A549 treated with CpdA at 1 μM for 4 hours (cell line): ENCODE results near the gene TMEM256. TPM values are rescaled to one million over a fixed set of nuclear protein-coding genes. Genes with fewer than 3 reads are reported as not detected.

Experiments
- total RNA-seq: library from RNA; stranded (reverse); fragments of 200-300 nt; extraction: Qiagen RNA extraction; gene quantifications from 5 replicates; pipeline ENCODE4 v1.2.3, GENCODE V29; 2022; ENCODE audit warnings: low read depth

The TMEM256 gene
- total RNA-seq, result 181 to 224 TPM (median 197 TPM) in 5 replicates

DNA sequence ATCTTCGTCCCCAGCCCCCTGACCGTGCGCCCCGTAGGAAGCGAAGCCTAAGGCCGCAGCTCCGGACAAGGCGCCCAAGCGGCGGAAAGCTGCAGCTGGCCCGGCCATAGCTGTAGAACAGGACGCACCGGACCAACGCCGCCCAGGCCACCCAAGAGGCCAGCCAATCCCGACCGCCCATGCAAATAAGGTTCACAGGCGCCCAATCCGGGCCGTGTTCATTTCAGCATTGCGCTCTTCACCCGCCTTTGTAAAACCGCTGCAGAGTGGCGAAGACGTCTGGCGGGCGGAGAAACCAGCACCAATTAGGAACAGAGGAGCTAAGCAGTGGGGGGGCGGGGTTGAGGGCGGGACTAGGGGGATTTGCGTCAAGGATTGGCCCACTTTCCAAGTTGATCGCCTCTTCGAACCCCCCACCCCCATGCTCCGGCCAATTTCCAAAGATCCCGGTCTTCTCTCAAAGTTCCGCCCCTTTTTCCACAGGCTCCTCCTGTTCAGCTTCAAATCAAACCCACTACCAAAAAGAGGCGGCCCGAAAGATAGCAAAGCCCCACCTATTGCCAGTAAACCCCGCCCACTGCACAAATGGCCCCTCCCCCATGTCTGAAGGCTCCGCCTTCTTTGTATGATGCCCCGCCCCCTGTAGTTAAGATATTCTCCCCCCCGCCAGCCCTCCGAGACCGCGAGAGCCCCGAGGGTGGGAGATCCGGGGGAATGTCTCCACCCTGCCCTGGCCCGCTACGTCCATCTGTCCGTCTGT is at the start of gene TMEM256:
TMEM256 (minus strand) TSS at position 121 of the 760 bp plus-strand sequence; CDS start at position 108, 13 bp downstream.

DNA sequence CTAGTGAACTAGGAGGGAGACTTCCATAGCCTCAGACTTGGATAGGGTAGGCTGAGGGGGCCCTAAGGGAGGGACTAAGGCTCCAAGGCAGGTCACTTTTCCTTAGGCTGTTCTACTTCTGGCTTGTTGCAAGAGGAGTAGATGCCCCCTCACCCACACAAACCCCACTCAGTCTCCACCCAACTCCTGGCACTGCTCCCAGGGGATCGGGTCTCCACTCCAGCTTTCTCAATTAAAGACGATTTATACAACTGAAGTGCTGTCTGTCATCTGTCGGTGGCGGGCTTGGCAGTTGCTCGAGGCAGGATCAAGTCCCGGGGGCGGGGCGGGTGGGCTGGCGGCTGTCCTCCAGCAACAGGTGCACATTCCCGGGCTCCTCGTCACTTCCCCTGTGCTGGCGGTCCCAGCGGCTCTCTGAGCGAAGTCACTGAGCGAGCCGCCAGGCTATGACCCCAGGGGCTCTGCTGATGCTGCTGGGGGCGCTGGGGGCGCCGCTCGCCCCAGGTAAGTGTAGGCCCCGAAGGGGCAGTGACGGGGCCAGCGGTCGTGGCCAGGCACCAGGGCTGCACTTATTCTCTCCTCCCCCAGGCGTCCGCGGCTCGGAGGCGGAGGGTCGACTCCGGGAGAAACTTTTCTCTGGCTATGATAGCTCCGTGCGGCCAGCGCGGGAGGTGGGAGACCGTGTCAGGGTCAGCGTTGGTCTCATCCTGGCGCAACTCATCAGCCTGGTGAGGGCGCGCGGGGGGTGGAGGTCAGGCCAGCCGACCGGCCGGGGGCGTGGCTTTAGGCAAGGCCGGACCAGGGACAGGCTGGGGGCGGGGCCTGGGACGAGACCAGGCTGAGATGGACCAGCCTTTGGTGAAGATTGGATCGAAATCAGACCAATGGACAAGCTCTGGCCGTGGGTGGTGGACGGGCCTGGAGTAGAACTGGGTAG is 41.1 kb upstream of the TMEM256 start, which contains the start of gene CHRNB1:
CHRNB1 (plus strand) TSS at position 380 of the 937 bp plus-strand sequence; CDS start at position 447, 67 bp downstream.

DNA sequence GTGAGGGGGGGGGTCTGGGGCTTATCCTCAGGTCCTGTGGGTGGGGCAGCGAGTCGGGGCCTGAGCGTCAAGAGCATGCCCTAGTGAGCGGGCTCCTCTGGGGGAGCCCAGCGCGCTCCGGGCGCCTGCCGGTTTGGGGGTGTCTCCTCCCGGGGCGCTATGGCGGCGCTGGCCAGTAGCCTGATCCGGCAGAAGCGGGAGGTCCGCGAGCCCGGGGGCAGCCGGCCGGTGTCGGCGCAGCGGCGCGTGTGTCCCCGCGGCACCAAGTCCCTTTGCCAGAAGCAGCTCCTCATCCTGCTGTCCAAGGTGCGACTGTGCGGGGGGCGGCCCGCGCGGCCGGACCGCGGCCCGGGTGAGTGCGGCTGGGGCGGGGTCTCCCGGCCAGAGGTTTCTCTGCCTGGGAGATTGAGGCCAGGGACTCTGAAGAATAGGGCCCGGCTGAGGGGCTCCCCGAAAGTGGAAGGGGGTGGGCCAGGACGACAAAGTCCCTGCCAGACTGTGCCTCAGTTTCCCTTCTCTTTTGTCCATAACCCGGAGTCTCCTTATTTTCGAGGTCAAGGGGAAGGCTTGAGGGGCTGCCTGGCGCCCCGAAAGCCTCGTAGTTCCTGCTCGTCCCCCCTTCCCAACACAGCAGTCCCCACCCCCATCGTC is 35.7 kb upstream of the TMEM256 start, which contains the start of gene FGF11:
FGF11 (plus strand) TSS at position 51 of the 651 bp plus-strand sequence; CDS start at position 160, 109 bp downstream.

DNA sequence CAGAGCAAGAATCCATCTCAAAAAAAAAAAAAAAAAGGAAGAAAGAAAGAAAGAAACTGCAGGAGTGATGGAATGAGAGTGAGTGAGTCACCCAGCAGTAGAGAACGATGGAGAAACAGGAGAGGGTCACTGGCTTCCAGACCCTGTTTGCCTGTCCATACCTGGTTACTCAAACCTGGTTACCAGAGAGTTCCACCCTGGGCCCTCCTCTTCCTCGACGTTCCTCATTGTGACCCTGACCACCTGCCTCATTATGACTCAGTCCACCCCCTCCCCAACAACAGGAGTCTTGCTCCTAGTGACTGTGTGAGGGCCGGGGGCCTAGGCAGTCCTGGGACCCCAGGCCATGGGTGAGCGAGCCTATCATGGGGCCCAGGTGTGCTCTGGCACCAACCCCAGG is 24.7 kb upstream of the TMEM256 start, which contains the start of gene SPEM3:
SPEM3 (plus strand) TSS at position 301 of the 400 bp plus-strand sequence; CDS start at position 347, 46 bp downstream.

DNA sequence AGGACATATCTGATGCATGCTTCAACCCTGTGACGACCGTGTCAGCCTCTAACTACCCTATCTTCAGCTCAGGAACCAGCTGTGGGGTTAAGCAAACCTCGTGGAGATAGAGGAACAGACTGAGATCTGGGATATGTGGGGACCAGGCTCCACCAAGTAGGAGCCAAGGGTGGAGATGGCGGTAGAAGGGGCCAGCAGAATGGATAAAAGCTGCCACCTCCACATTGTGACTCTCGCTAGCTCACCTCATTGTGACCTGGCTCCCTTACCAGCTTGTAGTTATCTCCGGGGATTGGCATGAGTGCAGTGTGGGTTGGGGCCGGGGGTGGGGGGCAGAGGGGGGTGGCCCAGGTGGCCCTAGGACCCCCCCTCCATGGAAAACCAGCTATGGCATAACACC is 21.4 kb upstream of the TMEM256 start, which contains the start of gene SPEM2:
SPEM2 (plus strand) TSS at position 301 of the 400 bp plus-strand sequence; CDS start at position 374, 73 bp downstream.

DNA sequence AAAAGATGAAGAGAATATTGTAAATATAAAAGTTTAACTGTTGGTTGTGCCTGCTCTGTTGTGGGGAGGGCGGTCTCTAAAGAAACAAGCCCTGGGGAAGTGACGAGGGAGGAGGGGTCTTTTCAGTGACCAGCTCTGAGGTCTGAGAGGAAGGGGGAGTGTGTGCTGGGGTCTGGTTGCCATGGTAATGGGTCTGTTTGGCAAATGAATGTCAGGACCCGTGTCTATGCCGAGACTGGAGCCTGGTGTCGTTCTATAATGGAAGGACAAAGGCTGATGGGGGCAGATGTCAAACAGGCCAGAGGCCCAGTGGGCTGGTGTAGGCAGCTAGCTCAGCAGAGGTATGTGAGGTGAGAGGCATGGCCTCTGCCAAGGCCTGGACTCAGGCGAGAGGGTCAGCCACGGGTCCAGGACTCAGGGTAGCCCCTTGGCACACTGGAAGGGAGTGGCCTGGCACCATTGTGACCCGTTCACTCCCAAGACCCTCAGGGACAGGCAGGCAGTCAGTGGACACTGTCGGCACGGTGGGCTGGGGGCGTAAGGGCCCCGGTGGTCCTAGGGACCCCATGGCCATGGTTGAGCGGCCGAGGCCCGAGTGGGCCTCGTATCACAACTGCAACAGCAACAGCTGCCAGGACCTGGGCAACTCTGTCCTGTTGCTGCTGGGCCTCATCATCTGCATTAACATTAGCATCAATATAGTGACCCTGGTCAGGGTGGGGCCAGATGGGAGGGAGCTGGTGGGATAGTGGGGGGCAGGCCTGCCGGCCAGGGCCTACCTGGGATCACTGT is 16.1 kb upstream of the TMEM256 start, which contains the start of gene SPEM1:
SPEM1 (plus strand) TSS at position 506 of the 792 bp plus-strand sequence; CDS start at position 567, 61 bp downstream.

DNA sequence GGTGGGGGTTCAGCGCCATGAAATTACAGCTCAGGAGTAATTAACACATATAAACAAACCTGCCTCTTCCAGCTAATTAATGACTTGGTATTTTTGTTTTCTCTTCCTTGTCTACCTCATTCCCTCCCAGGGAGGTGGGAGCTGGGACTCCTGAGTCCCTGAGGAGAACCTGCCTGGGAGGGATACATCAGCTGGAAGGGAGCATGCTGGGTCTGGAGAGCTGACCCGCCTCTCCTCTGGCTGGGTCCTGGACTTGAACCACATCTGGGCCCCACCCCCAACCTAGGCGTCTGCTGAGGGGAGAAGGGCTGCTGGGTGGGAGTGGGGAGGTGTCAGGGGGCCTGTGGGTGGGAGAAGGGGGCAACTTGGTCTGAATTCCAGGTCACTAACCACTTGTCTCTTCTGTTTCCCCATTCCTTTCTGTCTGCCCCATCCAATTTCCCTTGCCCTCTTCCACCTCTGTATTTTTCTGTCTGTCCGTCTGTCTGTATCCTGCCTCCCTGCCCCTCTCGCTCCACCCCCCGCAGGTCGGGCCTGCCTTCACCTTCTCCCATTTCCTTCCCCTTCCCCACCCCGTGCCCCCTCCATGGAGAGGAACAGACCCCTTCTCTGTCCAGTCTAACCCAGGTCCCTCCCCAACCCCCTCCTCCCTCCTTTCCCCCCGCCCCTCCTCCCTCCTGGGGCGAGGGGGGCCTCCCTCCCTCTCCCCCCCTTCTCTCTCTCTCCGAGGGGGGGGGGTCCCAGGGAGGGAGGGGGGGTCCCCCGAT is 3.8 kb upstream of the TMEM256 start, which contains the start of gene NLGN2:
NLGN2 (plus strand) TSS at position 361 of the 767 bp plus-strand sequence. CDS start 411 bp downstream, outside the sequence.

DNA sequence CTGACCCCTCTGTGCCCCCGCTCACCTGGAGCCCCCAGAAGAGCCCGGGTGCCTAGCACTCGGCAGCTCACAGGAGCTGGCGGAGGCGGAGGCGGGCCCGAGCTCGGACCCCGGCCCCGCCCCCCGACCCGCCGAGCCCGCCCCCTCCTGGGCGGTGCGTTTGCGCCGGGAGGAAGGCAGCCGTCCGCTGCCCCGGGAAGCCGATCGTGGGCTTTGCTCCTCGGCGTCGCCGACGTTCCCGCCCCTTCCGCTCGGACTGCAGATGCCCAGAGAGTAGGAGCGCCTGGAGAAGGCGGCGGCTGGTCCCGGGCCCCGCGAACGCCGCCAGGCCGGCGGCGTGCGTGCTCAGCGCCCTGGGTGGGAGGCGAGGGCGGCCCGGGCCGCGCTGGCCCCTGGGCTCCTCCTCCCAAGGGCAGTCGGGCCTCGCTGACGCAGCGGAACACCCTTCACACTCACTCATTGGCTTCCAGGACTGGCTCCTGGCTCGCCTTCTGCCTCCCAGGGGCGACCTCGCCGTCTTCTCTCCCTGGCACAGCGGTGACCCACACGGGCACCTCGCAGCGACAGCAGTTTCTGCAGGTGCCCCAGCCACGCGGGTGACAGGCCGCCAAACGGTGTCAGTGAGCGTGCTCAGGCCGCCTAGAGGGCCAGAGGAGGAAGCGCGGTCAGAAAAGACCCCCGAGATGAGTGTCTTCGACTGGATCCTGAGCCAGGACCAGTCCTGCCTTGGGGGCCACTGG is 9.3 kb downstream of the TMEM256 start, which contains the start of gene PLSCR3:
PLSCR3 (minus strand) TSS at position 74 of the 740 bp plus-strand sequence. CDS start 415 bp downstream, outside the sequence.

DNA sequence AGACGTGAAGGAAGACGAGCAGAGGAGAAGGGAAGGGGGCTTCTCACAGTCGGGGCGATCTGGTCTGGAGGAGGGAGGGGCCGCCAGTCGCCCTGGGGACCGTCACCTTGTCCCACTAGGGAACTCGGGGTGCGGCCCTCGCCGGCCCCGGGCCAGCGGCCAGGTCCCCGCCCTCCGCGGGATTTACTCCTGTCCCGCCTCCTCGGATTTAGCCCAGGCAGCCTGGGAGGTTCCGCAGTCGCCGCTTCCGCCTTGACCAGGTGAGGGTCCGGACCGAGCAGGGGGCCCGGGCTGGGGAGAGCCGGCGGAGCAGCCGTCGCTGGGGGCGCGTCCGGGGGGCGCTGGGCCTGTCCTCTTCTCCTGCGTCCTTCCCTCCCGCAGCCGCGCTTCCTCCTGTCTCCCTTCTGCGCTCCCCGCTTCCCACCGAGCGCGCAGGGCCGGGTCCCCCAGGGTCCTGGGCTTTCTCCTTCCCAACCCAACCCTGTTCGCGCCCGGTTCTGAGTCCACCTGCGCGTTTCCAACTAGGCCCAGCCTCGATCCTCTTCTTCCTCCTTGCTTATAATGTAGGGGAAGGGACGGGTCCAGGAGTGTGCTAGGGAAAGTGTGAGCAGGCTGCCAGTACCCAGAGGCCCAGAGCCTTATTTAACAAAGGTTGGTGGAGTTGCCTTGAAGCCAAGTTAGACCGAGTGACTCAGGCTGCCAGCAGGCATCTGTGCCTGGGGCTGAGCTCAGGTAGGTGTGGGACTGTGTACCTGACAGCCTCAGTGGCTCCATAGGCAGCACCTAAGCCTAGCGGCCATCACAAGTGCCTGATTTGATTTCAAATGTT is 22.8 kb downstream of the TMEM256 start, which contains the start of gene TNK1:
TNK1 (plus strand) TSS at position 235 of the 829 bp plus-strand sequence. CDS start 1,838 bp downstream, outside the sequence.

DNA sequence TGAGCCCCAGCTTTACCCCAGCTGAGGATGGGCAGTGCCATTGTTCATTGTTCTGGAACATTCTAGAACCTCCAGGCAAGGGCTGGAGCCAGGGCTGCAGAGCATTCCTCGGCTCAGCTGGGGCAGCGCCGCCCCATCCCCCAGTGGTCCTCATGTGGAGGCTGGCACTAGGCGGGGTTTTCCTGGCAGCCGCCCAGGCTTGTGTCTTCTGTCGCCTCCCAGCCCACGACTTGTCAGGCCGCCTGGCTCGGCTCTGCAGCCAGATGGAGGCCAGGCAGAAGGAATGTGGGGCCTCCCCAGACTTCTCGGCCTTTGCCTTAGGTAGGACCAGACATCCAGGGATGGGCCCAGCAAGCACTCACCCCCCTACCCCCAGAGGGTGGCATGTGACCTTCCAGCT is 48.8 kb downstream of the TMEM256 start, which contains the start of gene TMEM95:
TMEM95 (plus strand) TSS at position 104 of the 400 bp plus-strand sequence; CDS start at position 153, 49 bp downstream.

Other genes with a start within 250 kb of the TMEM256 start
- gene ASGR1, start 224.7 kb downstream of the TMEM256 start, total RNA-seq, result 0.82 to 1.2 TPM (median 1.0 TPM) in 5 replicates
- 7.9 to 9.6 TPM (median 8.9 TPM) in 5 replicates for gene DLG4, start 184.3 kb downstream of the TMEM256 start, total RNA-seq
- 353 to 465 TPM (median 434 TPM) in 5 replicates for gene ACADVL, start 184.2 kb downstream of the TMEM256 start, total RNA-seq
- gene DVL2, start 169.6 kb downstream of the TMEM256 start, total RNA-seq, result 28.0 to 42.0 TPM (median 34.1 TPM) in 5 replicates
- 83.9 to 111 TPM (median 93.1 TPM) in 5 replicates for gene PHF23, start 164.6 kb downstream of the TMEM256 start, total RNA-seq
- gene GABARAP, start 161.6 kb downstream of the TMEM256 start, total RNA-seq, result 651 to 801 TPM (median 727 TPM) in 5 replicates
- gene CTDNEP1, start 152.4 kb downstream of the TMEM256 start, total RNA-seq, result 214 to 254 TPM (median 242 TPM) in 5 replicates
- gene ELP5, start 151.9 kb downstream of the TMEM256 start, total RNA-seq, result 117 to 137 TPM (median 127 TPM) in 5 replicates
- gene CLDN7, start 141.6 kb downstream of the TMEM256 start, total RNA-seq, result 0.54 to 0.90 TPM (median 0.62 TPM) in 5 replicates
- 0.13 to 0.29 TPM (median 0.24 TPM) in 5 replicates for gene SLC2A4, start 122.4 kb downstream of the TMEM256 start, total RNA-seq
- 0.45 to 0.97 TPM (median 0.60 TPM) in 4 of 5 replicates, not detected in the other for gene YBX2, start 109.5 kb downstream of the TMEM256 start, total RNA-seq
- gene EIF5A, start 96.5 kb downstream of the TMEM256 start, total RNA-seq, result 1,623 to 1,819 TPM (median 1,736 TPM) in 5 replicates
- 91.6 to 105 TPM (median 99.8 TPM) in 5 replicates for gene GPS2, start 88.7 kb downstream of the TMEM256 start, total RNA-seq
- 24.3 to 33.5 TPM (median 29.7 TPM) in 5 replicates for gene NEURL4, start 74.8 kb downstream of the TMEM256 start, total RNA-seq
- gene ACAP1, start 67.6 kb downstream of the TMEM256 start, total RNA-seq, result 1.9 to 7.2 TPM (median 3.1 TPM) in 5 replicates
- gene KCTD11, start 51.9 kb downstream of the TMEM256 start, total RNA-seq, result 11.9 to 16.4 TPM (median 13.3 TPM) in 5 replicates
- not detected in 5 replicates for gene TMEM95, start 48.9 kb downstream of the TMEM256 start, total RNA-seq
- 1.5 to 2.4 TPM (median 1.8 TPM) in 5 replicates for gene TNK1, start 23.0 kb downstream of the TMEM256 start, total RNA-seq
- 36.7 to 43.5 TPM (median 37.7 TPM) in 5 replicates for gene PLSCR3, start 9.6 kb downstream of the TMEM256 start, total RNA-seq
- 14.2 to 20.2 TPM (median 17.0 TPM) in 5 replicates for gene NLGN2, start 3.7 kb upstream of the TMEM256 start, total RNA-seq
- 0.09 TPM in 1 of 5 replicates, not detected in the others for gene SPEM1, start 16.2 kb upstream of the TMEM256 start, total RNA-seq
- gene SPEM2, start 21.5 kb upstream of the TMEM256 start, total RNA-seq, result 0.10 to 0.14 TPM in 2 of 5 replicates, not detected in the others
- 0.01 to 0.04 TPM in 2 of 5 replicates, not detected in the others for gene SPEM3, start 24.8 kb upstream of the TMEM256 start, total RNA-seq
- gene TMEM102, start 31.3 kb upstream of the TMEM256 start, total RNA-seq, result 9.6 to 14.5 TPM (median 13.1 TPM) in 5 replicates
- 0.99 to 1.4 TPM (median 1.4 TPM) in 5 replicates for gene FGF11, start 35.4 kb upstream of the TMEM256 start, total RNA-seq
- gene CHRNB1, start 41.0 kb upstream of the TMEM256 start, total RNA-seq, result 4.7 to 7.6 TPM (median 7.2 TPM) in 5 replicates
- gene ZBTB4, start 75.5 kb upstream of the TMEM256 start, total RNA-seq, result 20.0 to 25.5 TPM (median 23.1 TPM) in 5 replicates
- not detected in 5 replicates for gene SLC35G6, start 77.3 kb upstream of the TMEM256 start, total RNA-seq
- gene POLR2A, start 80.3 kb upstream of the TMEM256 start, total RNA-seq, result 74.3 to 88.3 TPM (median 80.0 TPM) in 5 replicates
- gene TNFSF12, start 145.0 kb upstream of the TMEM256 start, total RNA-seq, result 9.6 to 13.5 TPM (median 10.4 TPM) in 5 replicates
- gene TNFSF13, start 154.7 kb upstream of the TMEM256 start, total RNA-seq, result 0.61 to 1.9 TPM (median 1.3 TPM) in 5 replicates
- 94.4 to 114 TPM (median 102 TPM) in 5 replicates for gene SENP3, start 157.8 kb upstream of the TMEM256 start, total RNA-seq
- 34.0 to 42.9 TPM (median 36.5 TPM) in 5 replicates for gene CD68, start 175.5 kb upstream of the TMEM256 start, total RNA-seq
- gene MPDU1, start 179.8 kb upstream of the TMEM256 start, total RNA-seq, result 116 to 133 TPM (median 120 TPM) in 5 replicates
- gene SOX15, start 186.0 kb upstream of the TMEM256 start, total RNA-seq, result 0.22 to 0.72 TPM (median 0.37 TPM) in 5 replicates
- gene FXR2, start 210.8 kb upstream of the TMEM256 start, total RNA-seq, result 54.7 to 68.2 TPM (median 61.0 TPM) in 5 replicates
- 81.2 to 99.2 TPM (median 91.7 TPM) in 5 replicates for gene SAT2, start 223.7 kb upstream of the TMEM256 start, total RNA-seq
- gene SHBG, start 226.0 kb upstream of the TMEM256 start, total RNA-seq, result 0.68 to 1.0 TPM (median 0.73 TPM) in 5 replicates
- gene ATP1B2, start 246.8 kb upstream of the TMEM256 start, total RNA-seq, result 0.16 to 0.33 TPM (median 0.26 TPM) in 4 of 5 replicates, not detected in the other